ENCODE measurements around the gene KLK7. TPM values are rescaled to one million over a fixed set of nuclear protein-coding genes. Genes with fewer than 3 reads are reported as not detected.
A peak's percentile ranks its signal among the peaks of the same experiment; 100 is the strongest.

Gene KLK7
- total RNA-seq, 2 experiments from 2014 or later, result not detected

- DNase-seq, result no peak
- intact Hi-C loops (cut with DNase I, micrococcal nuclease), result no loop called here
- H3K27me3 Mint-ChIP-seq, result peaks cover 25% of the 10 kb centered on the region
- no peaks in the 10 kb centered on the region for H3K4me1 Mint-ChIP-seq
- H3K9me3 Mint-ChIP-seq (ENCODE audit: low read depth), result no peaks in the 10 kb centered on the region
- no peak overlapping the region for H3K4me3 Mint-ChIP-seq
- no peaks in the 10 kb centered on the region for H3K36me3 Mint-ChIP-seq (ENCODE audit: low read depth)
- ATAC-seq, result no peak
- CTCF ChIA-PET, result no interaction called here
- POLR2A ChIA-PET, result no interaction called here
- H3K27ac Mint-ChIP-seq, result no peak overlapping the region
Measured at GRCh38 chr19:51009061-51009891, 25.6 kb upstream of the KLK7 start.

- H3K9me3 Mint-ChIP-seq (ENCODE audit: low read depth), result no peaks in the 10 kb centered on the region
- no peak for ATAC-seq
- POLR2A ChIA-PET, result no interaction called here
Measured at GRCh38 chr19:51007488-51007887, 23.8 kb upstream of the KLK7 start.

GRCh38 chr19:51006406-51006805 is 22.7 kb upstream of the KLK7 start:
- Mint-ChIP-seq H3K4me3 (no peak overlapping the region), H3K4me1 (no peaks in the 10 kb centered on the region), H3K27ac (no peak overlapping the region), H3K9me3 (ENCODE audit: low read depth) (no peaks in the 10 kb centered on the region), H3K36me3 (ENCODE audit: low read depth) (no peaks in the 10 kb centered on the region), H3K27me3 (peaks cover 29% of the 10 kb centered on the region)
- ATAC-seq (no peak), DNase-seq (no peak)
- ChIA-PET POLR2A (no interaction called here), CTCF (no interaction called here)
- intact Hi-C loops (cut with DNase I, micrococcal nuclease), result no loop called here

More at GRCh38 chr19:51007488-51007887, 23.8 kb upstream of the KLK7 start:
- H3K4me3 Mint-ChIP-seq, result no peak overlapping the region
- peaks cover 21% of the 10 kb centered on the region for H3K27me3 Mint-ChIP-seq
- intact Hi-C loops (cut with DNase I, micrococcal nuclease), result no loop called here
- H3K27ac Mint-ChIP-seq, result no peak overlapping the region
- CTCF ChIA-PET, result no interaction called here
- no peaks in the 10 kb centered on the region for H3K36me3 Mint-ChIP-seq (ENCODE audit: low read depth)
- no peak for DNase-seq
- H3K4me1 Mint-ChIP-seq, result no peaks in the 10 kb centered on the region

GRCh38 chr19:51005248-51005647 is 21.5 kb upstream of the KLK7 start:
- Mint-ChIP-seq H3K9me3 (ENCODE audit: low read depth) (no peaks in the 10 kb centered on the region), H3K27ac (no peak overlapping the region), H3K36me3 (ENCODE audit: low read depth) (no peaks in the 10 kb centered on the region), H3K4me3 (no peak overlapping the region), H3K4me1 (no peaks in the 10 kb centered on the region), H3K27me3 (peaks cover 30% of the 10 kb centered on the region)
- POLR2A ChIA-PET, result no interaction called here
- no peak for DNase-seq
- intact Hi-C loops (cut with DNase I, micrococcal nuclease), result no loop called here
- no peak for ATAC-seq
- CTCF ChIA-PET, result no interaction called here

- Mint-ChIP-seq H3K4me1 (no peaks in the 10 kb centered on the region), H3K4me3 (no peak overlapping the region), H3K36me3 (ENCODE audit: low read depth) (no peaks in the 10 kb centered on the region), H3K27ac (no peak overlapping the region), H3K9me3 (ENCODE audit: low read depth) (no peaks in the 10 kb centered on the region), H3K27me3 (peaks cover 30% of the 10 kb centered on the region)
- no peak for ATAC-seq
- ChIA-PET CTCF (no interaction called here), POLR2A (no interaction called here)
- DNase-seq, result no peak
- intact Hi-C loops (cut with DNase I, micrococcal nuclease), result no loop called here
Measured at GRCh38 chr19:51003316-51003715, 19.6 kb upstream of the KLK7 start.

- H3K4me3 Mint-ChIP-seq, result no peak overlapping the region
- ChIA-PET POLR2A (no interaction called here), CTCF (no interaction called here)
- peak; percentile 69 for ATAC-seq
- DNase-seq, result peak; percentile 69
- H3K27ac Mint-ChIP-seq, result no peak overlapping the region
- H3K9me3 Mint-ChIP-seq (ENCODE audit: low read depth), result no peaks in the 10 kb centered on the region
- intact Hi-C loops (cut with DNase I, micrococcal nuclease), result no loop called here
- H3K4me1 Mint-ChIP-seq, result no peaks in the 10 kb centered on the region
- no peaks in the 10 kb centered on the region for H3K36me3 Mint-ChIP-seq (ENCODE audit: low read depth)
- peaks cover 33% of the 10 kb centered on the region for H3K27me3 Mint-ChIP-seq
Measured at GRCh38 chr19:51002542-51003311, 19.0 kb upstream of the KLK7 start.

- ATAC-seq (no peak), DNase-seq (no peak)
- Mint-ChIP-seq H3K4me1 (no peaks in the 10 kb centered on the region), H3K27ac (no peak overlapping the region), H3K27me3 (peaks cover 30% of the 10 kb centered on the region), H3K4me3 (no peak overlapping the region), H3K36me3 (ENCODE audit: low read depth) (no peaks in the 10 kb centered on the region), H3K9me3 (ENCODE audit: low read depth) (no peaks in the 10 kb centered on the region)
- ChIA-PET CTCF (no interaction called here), POLR2A (no interaction called here)
- intact Hi-C loops (cut with DNase I, micrococcal nuclease), result no loop called here
Measured at GRCh38 chr19:51002089-51002532, 18.4 kb upstream of the KLK7 start.

- Mint-ChIP-seq H3K27me3 (peaks cover 30% of the 10 kb centered on the region), H3K27ac (no peak within 1 kb of the TSS), H3K36me3 (ENCODE audit: low read depth) (no peaks in the 10 kb centered on the region), H3K9me3 (ENCODE audit: low read depth) (no peaks in the 10 kb centered on the region), H3K4me1 (no peaks in the 10 kb centered on the region), H3K4me3 (no peak within 1 kb of the TSS)
- POLR2A ChIA-PET, result no interaction called here
- CTCF ChIA-PET, result no interaction called here
- DNase-seq, result no peak
- ATAC-seq, result no peak
- intact Hi-C loops (cut with DNase I, micrococcal nuclease), result no loop called here
Measured at GRCh38 chr19:51001515-51001914, 17.8 kb upstream of the KLK7 start, which contains the start of gene KLK8. Gene KLK8 (minus strand): TSS chr19:51001604. CDS start chr19:51001167, 437 bp downstream.

GRCh38 chr19:51000981-51001380 is 17.3 kb upstream of the KLK7 start:
- Mint-ChIP-seq H3K4me1 (no peaks in the 10 kb centered on the region), H3K27ac (no peak overlapping the region), H3K36me3 (ENCODE audit: low read depth) (no peaks in the 10 kb centered on the region), H3K4me3 (no peak overlapping the region), H3K9me3 (ENCODE audit: low read depth) (no peaks in the 10 kb centered on the region), H3K27me3 (peaks cover 27% of the 10 kb centered on the region)
- ChIA-PET POLR2A (no interaction called here), CTCF (no interaction called here)
- DNase-seq (no peak), ATAC-seq (no peak)
- intact Hi-C loops (cut with DNase I, micrococcal nuclease), result no loop called here

- DNase-seq, result no peak
- Mint-ChIP-seq H3K27me3 (peaks cover 27% of the 10 kb centered on the region), H3K4me3 (no peak overlapping the region), H3K27ac (no peak overlapping the region), H3K9me3 (ENCODE audit: low read depth) (no peaks in the 10 kb centered on the region), H3K4me1 (no peaks in the 10 kb centered on the region), H3K36me3 (ENCODE audit: low read depth) (no peaks in the 10 kb centered on the region)
- ATAC-seq, result no peak
- CTCF ChIA-PET, result no interaction called here
- POLR2A ChIA-PET, result no interaction called here
- intact Hi-C loops (cut with DNase I, micrococcal nuclease), result no loop called here
Measured at GRCh38 chr19:51000426-51000825, 16.7 kb upstream of the KLK7 start.

- Mint-ChIP-seq H3K27ac (no peak overlapping the region), H3K36me3 (ENCODE audit: low read depth) (no peaks in the 10 kb centered on the region), H3K27me3 (peaks cover 22% of the 10 kb centered on the region), H3K4me1 (no peaks in the 10 kb centered on the region), H3K9me3 (ENCODE audit: low read depth) (no peaks in the 10 kb centered on the region), H3K4me3 (no peak overlapping the region)
- CTCF ChIA-PET, result no interaction called here
- ATAC-seq (no peak), DNase-seq (no peak)
- intact Hi-C loops (cut with DNase I, micrococcal nuclease), result no loop called here
- POLR2A ChIA-PET, result no interaction called here
Measured at GRCh38 chr19:50998686-50999085, 15.0 kb upstream of the KLK7 start.

- H3K27me3 Mint-ChIP-seq, result peaks cover 21% of the 10 kb centered on the region
- no peak for ATAC-seq
Measured at GRCh38 chr19:50998061-50998460, 14.3 kb upstream of the KLK7 start.

More at GRCh38 chr19:50998061-50998460, 14.3 kb upstream of the KLK7 start:
- CTCF ChIA-PET, result no interaction called here
- intact Hi-C loops (cut with DNase I, micrococcal nuclease), result no loop called here
- no peaks in the 10 kb centered on the region for H3K4me1 Mint-ChIP-seq
- H3K4me3 Mint-ChIP-seq, result no peak overlapping the region
- no peak overlapping the region for H3K27ac Mint-ChIP-seq
- DNase-seq, result no peak
- H3K36me3 Mint-ChIP-seq (ENCODE audit: low read depth), result no peaks in the 10 kb centered on the region
- H3K9me3 Mint-ChIP-seq (ENCODE audit: low read depth), result no peaks in the 10 kb centered on the region
- POLR2A ChIA-PET, result no interaction called here

Measured in activated CD4-positive, alpha-beta T cell treated with anti-CD3 and anti-CD28 coated beads for 36 hours (primary cell).